Fibroblast of lung (primary cell): ENCODE results near the gene CDH12.

ENCODE experiments used
- EZH2 ChIP-seq: IDR thresholded peaks from 2 replicates; pipeline ENCODE4 v1.5.1; 2012; ENCODE audit warnings: low read length, control low read depth, mild to moderate bottlenecking; ENCODE audit errors: missing control alignments
- TF ChIP-seq, protein P1 (sequence below), 2 donors: IDR thresholded peaks in 1 of 2; conservative IDR thresholded peaks in 1 of 2; 1 replicate in 1 of 2; 2 replicates in 1 of 2; pipeline ENCODE4 v1.5.1; 2011 to 2012; ENCODE audit warnings: low read length in 2 of 2, control low read depth in 1 of 2, inconsistent platforms in 1 of 2, low read depth in 1 of 2, mild to moderate bottlenecking in 1 of 2

- TF ChIP-seq, protein P1, sequence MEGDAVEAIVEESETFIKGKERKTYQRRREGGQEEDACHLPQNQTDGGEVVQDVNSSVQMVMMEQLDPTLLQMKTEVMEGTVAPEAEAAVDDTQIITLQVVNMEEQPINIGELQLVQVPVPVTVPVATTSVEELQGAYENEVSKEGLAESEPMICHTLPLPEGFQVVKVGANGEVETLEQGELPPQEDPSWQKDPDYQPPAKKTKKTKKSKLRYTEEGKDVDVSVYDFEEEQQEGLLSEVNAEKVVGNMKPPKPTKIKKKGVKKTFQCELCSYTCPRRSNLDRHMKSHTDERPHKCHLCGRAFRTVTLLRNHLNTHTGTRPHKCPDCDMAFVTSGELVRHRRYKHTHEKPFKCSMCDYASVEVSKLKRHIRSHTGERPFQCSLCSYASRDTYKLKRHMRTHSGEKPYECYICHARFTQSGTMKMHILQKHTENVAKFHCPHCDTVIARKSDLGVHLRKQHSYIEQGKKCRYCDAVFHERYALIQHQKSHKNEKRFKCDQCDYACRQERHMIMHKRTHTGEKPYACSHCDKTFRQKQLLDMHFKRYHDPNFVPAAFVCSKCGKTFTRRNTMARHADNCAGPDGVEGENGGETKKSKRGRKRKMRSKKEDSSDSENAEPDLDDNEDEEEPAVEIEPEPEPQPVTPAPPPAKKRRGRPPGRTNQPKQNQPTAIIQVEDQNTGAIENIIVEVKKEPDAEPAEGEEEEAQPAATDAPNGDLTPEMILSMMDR (conservative IDR thresholded peaks at IDR 0.05 in 1 of 2, IDR thresholded peaks at IDR 0.05 in 1 of 2; ENCODE audit: low read depth in 1 of 2, low read length in 2 of 2): no peak
- no peak for TF ChIP-seq EZH2
These were observed 144.3 kb downstream of the CDH12 start for GRCh38 chr5:22708770-22709328.
